ENCODE results near the gene BRINP3.
"Not testable (repeated sequence)": the region's sequence is repeated elsewhere in the genome, so short reads cannot be mapped to it uniquely, and the experiment has no call there.

BRINP3 gene

GRCh38 chr1:190477762-190478148 is at the start of gene BRINP3:
BRINP3 (minus strand) TSS chr1:190477864.
- DNase-seq (ENCODE audit: low spot score), result no peak

- no peak for DNase-seq (ENCODE audit: low spot score)
Observed at GRCh38 chr1:190511554-190511953, 33.9 kb upstream of the BRINP3 start.

- DNase-seq (ENCODE audit: low spot score), result no peak
Observed at GRCh38 chr1:190507357-190507756, 29.7 kb upstream of the BRINP3 start.

GRCh38 chr1:190504539-190504938 is 26.9 kb upstream of the BRINP3 start:
- DNase-seq (ENCODE audit: low spot score), result not testable (repeated sequence)

GRCh38 chr1:190497565-190497964 is 19.9 kb upstream of the BRINP3 start:
- DNase-seq (ENCODE audit: low spot score), result no peak

- no peak for DNase-seq (ENCODE audit: low spot score)
Observed at GRCh38 chr1:190494451-190494850, 16.8 kb upstream of the BRINP3 start.

GRCh38 chr1:190491404-190491803 is 13.7 kb upstream of the BRINP3 start:
- no peak for DNase-seq (ENCODE audit: low spot score)

GRCh38 chr1:190484045-190484444 is 6.4 kb upstream of the BRINP3 start:
- no peak for DNase-seq (ENCODE audit: low spot score)

GRCh38 chr1:190480231-190480630 is 2.6 kb upstream of the BRINP3 start:
- no peak for DNase-seq (ENCODE audit: low spot score)

GRCh38 chr1:190479516-190479915 is 1.9 kb upstream of the BRINP3 start:
- no peak for DNase-seq (ENCODE audit: low spot score)

- DNase-seq (ENCODE audit: low spot score), result no peak
Observed at GRCh38 chr1:190479050-190479397, 1.4 kb upstream of the BRINP3 start.

- DNase-seq (ENCODE audit: low spot score), result no peak
Observed at GRCh38 chr1:190478149-190479049, 735 bp upstream of the BRINP3 start.

- DNase-seq (ENCODE audit: low spot score), result no peak
Observed at GRCh38 chr1:190476806-190477205, 858 bp downstream of the BRINP3 start.

GRCh38 chr1:190476321-190476720 is 1.3 kb downstream of the BRINP3 start:
- DNase-seq (ENCODE audit: low spot score), result no peak

- no peak for DNase-seq (ENCODE audit: low spot score)
Observed at GRCh38 chr1:190475421-190476141, 2.1 kb downstream of the BRINP3 start.

GRCh38 chr1:190474650-190475211 is 2.9 kb downstream of the BRINP3 start:
- no peak for DNase-seq (ENCODE audit: low spot score)

- no peak for DNase-seq (ENCODE audit: low spot score)
Observed at GRCh38 chr1:190474010-190474409, 3.7 kb downstream of the BRINP3 start.

GRCh38 chr1:190472494-190472893 is 5.2 kb downstream of the BRINP3 start:
- no peak for DNase-seq (ENCODE audit: low spot score)

- DNase-seq (ENCODE audit: low spot score), result no peak
Observed at GRCh38 chr1:190472042-190472441, 5.6 kb downstream of the BRINP3 start.

GRCh38 chr1:190464690-190465089 is 13.0 kb downstream of the BRINP3 start:
- no peak for DNase-seq (ENCODE audit: low spot score)

- no peak for DNase-seq (ENCODE audit: low spot score)
Observed at GRCh38 chr1:190456129-190456528, 21.5 kb downstream of the BRINP3 start.

GRCh38 chr1:190455631-190456030 is 22.0 kb downstream of the BRINP3 start:
- DNase-seq (ENCODE audit: low spot score), result no peak

GRCh38 chr1:190453550-190453949 is 24.1 kb downstream of the BRINP3 start:
- no peak for DNase-seq (ENCODE audit: low spot score)
